ENCODE data around the gene RAX2. TPM values are rescaled to one million over a fixed set of nuclear protein-coding genes. Genes with fewer than 3 reads are reported as not detected.

Gene RAX2
- total RNA-seq, 6 experiments from 2014 or later, result not detected

- no peak for DNase-seq
These were observed 33.4 kb downstream of the RAX2 start for GRCh38 chr19:3738477-3739220.

GRCh38 chr19:3737487-3738205 is 34.4 kb downstream of the RAX2 start:
- TF ChIP-seq POLR2A (IDR thresholded peaks at IDR 0.05) (no peak), CTCF (IDR thresholded peaks at IDR 0.05) (no peak)
- DNase-seq (no peak), ATAC-seq (no peak)
- WGBS (ENCODE audit: insufficient coverage, low coverage, low lambda C conversion rate, missing lambda C conversion rate), result 97% methylated on average over 5 of the region's 10 CpGs
- no peaks in the 10 kb centered on the region for H3K9me3 ChIP-seq
- no peak overlapping the region for H3K27ac ChIP-seq
- H3K27me3 ChIP-seq, result no peaks in the 10 kb centered on the region
- H3K4me3 ChIP-seq, result no peak overlapping the region
- H3K36me3 ChIP-seq, result peaks cover 0 to 11% (median 2%) of the 10 kb centered on the region in 4 donors
- no peaks in the 10 kb centered on the region for H3K4me1 ChIP-seq
- intact Hi-C loops (cut with DNase I), result no loop called here

More at GRCh38 chr19:3738477-3739220, 33.4 kb downstream of the RAX2 start:
- peak in 1 of 4 donors; percentile 8 for ATAC-seq
- Histone ChIP-seq H3K27ac (no peak overlapping the region), H3K9me3 (no peaks in the 10 kb centered on the region), H3K27me3 (no peaks in the 10 kb centered on the region), H3K36me3 (peaks cover 0 to 11% (median 2%) of the 10 kb centered on the region in 4 donors), H3K4me1 (no peaks in the 10 kb centered on the region), H3K4me3 (no peak overlapping the region)
- intact Hi-C loops (cut with DNase I), result no loop called here
- 81% methylated on average over 8 of the region's 32 CpGs for WGBS (ENCODE audit: insufficient coverage, low coverage, low lambda C conversion rate, missing lambda C conversion rate)
- TF ChIP-seq CTCF (IDR thresholded peaks at IDR 0.05), result no peak
- no peak for TF ChIP-seq POLR2A (IDR thresholded peaks at IDR 0.05)

- H3K4me3 ChIP-seq, result no peak overlapping the region
- H3K27me3 ChIP-seq, result no peaks in the 10 kb centered on the region
- H3K9me3 ChIP-seq, result no peaks in the 10 kb centered on the region
- no peak for TF ChIP-seq CTCF (IDR thresholded peaks at IDR 0.05)
- TF ChIP-seq POLR2A (IDR thresholded peaks at IDR 0.05), result no peak
- peaks cover 0 to 11% (median 2%) of the 10 kb centered on the region in 4 donors for H3K36me3 ChIP-seq
- 87% methylated on average over 4 of the region's 21 CpGs for WGBS (ENCODE audit: insufficient coverage, low coverage, low lambda C conversion rate, missing lambda C conversion rate)
- DNase-seq (no peak), ATAC-seq (no peak)
- intact Hi-C loops (cut with DNase I), result no loop called here
- H3K27ac ChIP-seq, result no peak overlapping the region
- no peaks in the 10 kb centered on the region for H3K4me1 ChIP-seq
These were observed 35.8 kb downstream of the RAX2 start for GRCh38 chr19:3736106-3736724.

- H3K4me3 ChIP-seq, result no peak overlapping the region
- no peak for DNase-seq
- H3K27ac ChIP-seq, result no peak overlapping the region
- intact Hi-C loops (cut with DNase I), result no loop called here
- TF ChIP-seq POLR2A (IDR thresholded peaks at IDR 0.05), result no peak
- WGBS (ENCODE audit: insufficient coverage, low coverage, low lambda C conversion rate, missing lambda C conversion rate), result 96% methylated on average over 8 of the region's 14 CpGs
- no peaks in the 10 kb centered on the region for H3K27me3 ChIP-seq
- no peak for ATAC-seq
- no peaks in the 10 kb centered on the region for H3K9me3 ChIP-seq
- H3K36me3 ChIP-seq, result peaks cover 0 to 11% (median 0%) of the 10 kb centered on the region in 4 donors
- H3K4me1 ChIP-seq, result no peaks in the 10 kb centered on the region
These were observed 37.8 kb downstream of the RAX2 start for GRCh38 chr19:3734310-3734600.
